ENCODE measurements around the gene FBXO44. TPM values are rescaled to one million over a fixed set of nuclear protein-coding genes. Genes with fewer than 3 reads are reported as not detected.

FBXO44 gene
- total and polyA plus RNA-seq, 10 donors = 15.3 to 39.4 (median 24.6) TPM

GRCh38 chr1:11643782-11644181, 10.9 kb upstream of the FBXO44 start:
- Histone ChIP-seq H3K36me3 (no peaks in the 10 kb centered on the region), H3K4me3 (no peak overlapping the region), H3K9me3 (no peaks in the 10 kb centered on the region), H3K27me3 (replicated peaks in 1 of 7) (peaks cover 0 to 55% (median 0%) of the 10 kb centered on the region in 7 donors), H3K4me1 (peaks cover 0 to 9% (median 2%) of the 10 kb centered on the region in 6 donors), H3K27ac (no peak overlapping the region)
- TF ChIP-seq POLR2AphosphoS5 (IDR thresholded peaks at IDR 0.05) (no peak), POLR2A (IDR thresholded peaks at IDR 0.05) (no peak)
- TF ChIP-seq, protein P1, sequence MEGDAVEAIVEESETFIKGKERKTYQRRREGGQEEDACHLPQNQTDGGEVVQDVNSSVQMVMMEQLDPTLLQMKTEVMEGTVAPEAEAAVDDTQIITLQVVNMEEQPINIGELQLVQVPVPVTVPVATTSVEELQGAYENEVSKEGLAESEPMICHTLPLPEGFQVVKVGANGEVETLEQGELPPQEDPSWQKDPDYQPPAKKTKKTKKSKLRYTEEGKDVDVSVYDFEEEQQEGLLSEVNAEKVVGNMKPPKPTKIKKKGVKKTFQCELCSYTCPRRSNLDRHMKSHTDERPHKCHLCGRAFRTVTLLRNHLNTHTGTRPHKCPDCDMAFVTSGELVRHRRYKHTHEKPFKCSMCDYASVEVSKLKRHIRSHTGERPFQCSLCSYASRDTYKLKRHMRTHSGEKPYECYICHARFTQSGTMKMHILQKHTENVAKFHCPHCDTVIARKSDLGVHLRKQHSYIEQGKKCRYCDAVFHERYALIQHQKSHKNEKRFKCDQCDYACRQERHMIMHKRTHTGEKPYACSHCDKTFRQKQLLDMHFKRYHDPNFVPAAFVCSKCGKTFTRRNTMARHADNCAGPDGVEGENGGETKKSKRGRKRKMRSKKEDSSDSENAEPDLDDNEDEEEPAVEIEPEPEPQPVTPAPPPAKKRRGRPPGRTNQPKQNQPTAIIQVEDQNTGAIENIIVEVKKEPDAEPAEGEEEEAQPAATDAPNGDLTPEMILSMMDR (IDR thresholded peaks at IDR 0.05 in 8 of 11, conservative IDR thresholded peaks at IDR 0.05 in 3 of 11) = no peak
- 54 to 76% (median 63%) methylated on average over 5 of the region's 5 CpGs for WGBS, 5 donors
- DNase-seq = no peak
- intact Hi-C loops (cut with DNase I; ENCODE audit: low total_unique reads) = loop anchor here (5.0 to 10.0 kb wide), 3 partner anchors 169 to 401 kb away; partner anchors contain the start of gene DISP3

- intact Hi-C loops (cut with DNase I; ENCODE audit: low total_unique reads) = loop anchor here (5.0 to 10.0 kb wide), 2 partner anchors 170 to 608 kb away; partner anchors contain the start of gene DISP3
- 90 to 94% (median 91%) methylated on average over 5 of the region's 5 CpGs for WGBS, 5 donors
These were observed 9.4 kb upstream of the FBXO44 start for GRCh38 chr1:11645270-11645669.

GRCh38 chr1:11645670-11646265, 8.9 kb upstream of the FBXO44 start:
- TF ChIP-seq POLR2A (IDR thresholded peaks at IDR 0.05) (no peak), POLR2AphosphoS5 (IDR thresholded peaks at IDR 0.05) (no peak)
- TF ChIP-seq, protein P1 (IDR thresholded peaks at IDR 0.05 in 8 of 11, conservative IDR thresholded peaks at IDR 0.05 in 3 of 11) = peak; percentile 34 to 87 (median 73)
- no peaks in the 10 kb centered on the region for H3K9me3 ChIP-seq
- no peaks in the 10 kb centered on the region for H3K36me3 ChIP-seq
- 29 to 36% (median 30%) methylated on average over 8 of the region's 8 CpGs for WGBS, 5 donors
- no peak overlapping the region for H3K27ac ChIP-seq
- H3K27me3 ChIP-seq (replicated peaks in 1 of 7) = peaks cover 0 to 63% (median 12%) of the 10 kb centered on the region in 7 donors
- intact Hi-C loops (cut with DNase I; ENCODE audit: low total_unique reads) = loop anchor here (5.0 to 10.0 kb wide), 2 partner anchors 171 to 608 kb away; partner anchors contain the start of gene DISP3
- H3K4me1 ChIP-seq = peaks cover 0 to 28% (median 22%) of the 10 kb centered on the region in 6 donors
- peak; percentile 94 for DNase-seq
- H3K4me3 ChIP-seq = no peak overlapping the region

More at GRCh38 chr1:11645270-11645669, 9.4 kb upstream of the FBXO44 start:
- TF ChIP-seq POLR2AphosphoS5 (IDR thresholded peaks at IDR 0.05) (no peak), POLR2A (IDR thresholded peaks at IDR 0.05) (no peak)
- TF ChIP-seq, protein P1 (IDR thresholded peaks at IDR 0.05 in 8 of 11, conservative IDR thresholded peaks at IDR 0.05 in 3 of 11) = no peak
- no peaks in the 10 kb centered on the region for H3K36me3 ChIP-seq
- no peak overlapping the region for H3K27ac ChIP-seq
- no peak overlapping the region for H3K4me3 ChIP-seq
- peaks cover 0 to 60% (median 11%) of the 10 kb centered on the region in 7 donors for H3K27me3 ChIP-seq (replicated peaks in 1 of 7)
- DNase-seq = no peak
- H3K9me3 ChIP-seq = no peaks in the 10 kb centered on the region
- H3K4me1 ChIP-seq = peaks cover 0 to 24% (median 17%) of the 10 kb centered on the region in 6 donors

DNA sequence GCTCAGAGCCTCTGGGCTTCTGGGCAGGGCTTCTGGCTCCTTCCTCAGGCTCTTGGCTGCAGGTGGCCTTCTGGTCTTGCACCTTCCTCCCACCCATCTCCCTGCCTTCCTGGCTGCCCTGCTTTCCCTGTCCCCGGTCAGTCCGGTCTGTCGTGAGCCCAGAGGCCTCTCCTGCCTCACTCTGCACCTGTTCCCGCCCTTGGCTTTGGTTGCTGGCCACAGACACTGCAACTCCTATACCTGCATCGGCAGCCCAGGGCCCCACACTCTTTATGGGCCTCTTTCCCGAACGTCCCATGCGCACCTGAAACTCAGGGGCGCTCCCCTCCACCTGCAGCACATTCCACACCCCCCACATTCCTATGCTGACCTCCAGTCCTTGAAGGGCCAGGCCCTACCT, 8.4 kb upstream of the FBXO44 start:
- WGBS, 5 donors = 87 to 91% (median 89%) methylated on average over 9 of the region's 9 CpGs
- Histone ChIP-seq H3K9me3 (no peaks in the 10 kb centered on the region), H3K4me3 (no peak overlapping the region), H3K27me3 (replicated peaks in 1 of 7) (peaks cover 0 to 61% (median 12%) of the 10 kb centered on the region in 7 donors), H3K27ac (no peak overlapping the region), H3K4me1 (peaks cover 0 to 34% (median 28%) of the 10 kb centered on the region in 6 donors), H3K36me3 (no peaks in the 10 kb centered on the region)
- DNase-seq = no peak
- intact Hi-C loops (cut with DNase I; ENCODE audit: low total_unique reads) = loop anchor here (5.0 to 10.0 kb wide), 2 partner anchors 172 to 609 kb away; partner anchors contain the start of gene DISP3
- TF ChIP-seq, protein P1 (IDR thresholded peaks at IDR 0.05 in 8 of 11, conservative IDR thresholded peaks at IDR 0.05 in 3 of 11) = no peak
- no peak for TF ChIP-seq POLR2A (IDR thresholded peaks at IDR 0.05)
- no peak for TF ChIP-seq POLR2AphosphoS5 (IDR thresholded peaks at IDR 0.05)
